ENCODE results near the gene GATAD2A. TPM values are rescaled to one million over a fixed set of nuclear protein-coding genes. Genes with fewer than 3 reads are reported as not detected.

The GATAD2A gene
- total and polyA plus RNA-seq, 2 of the 13 experiments (the other 11 are each of a cell fraction or from before 2014, with no cell fraction given), result 16.8 to 28.6 TPM

GRCh38 chr19:19385131-19385895 lies 20.2 kb upstream of the GATAD2A start (continued):
- TF ChIP-seq SMC3 (IDR thresholded peaks at IDR 0.05; ENCODE audit: low read length) (no peak), AKAP8 (CRISPR knock-in tag; IDR thresholded peaks at IDR 0.05) (no peak), ZNF740 (CRISPR knock-in tag; IDR thresholded peaks at IDR 0.05) (no peak), MTF2 (CRISPR knock-in tag; IDR thresholded peaks at IDR 0.05; ENCODE audit: borderline replicate concordance) (no peak), KAT7 (CRISPR knock-in tag; IDR thresholded peaks at IDR 0.05; ENCODE audit: borderline replicate concordance) (no peak; the same call in 1 of the 2 replicates), ZSCAN20 (CRISPR knock-in tag; IDR thresholded peaks at IDR 0.05; ENCODE audit: borderline replicate concordance) (no peak), ZNF562 (CRISPR knock-in tag; IDR thresholded peaks at IDR 0.05; ENCODE audit: borderline replicate concordance) (no peak), ZNF703 (CRISPR knock-in tag; IDR thresholded peaks at IDR 0.05; ENCODE audit: borderline replicate concordance) (no peak), ZNF607 (CRISPR knock-in tag; IDR thresholded peaks at IDR 0.05; ENCODE audit: borderline replicate concordance) (no peak), PTBP1 (IDR thresholded peaks at IDR 0.05; ENCODE audit: low read depth, low read length, poor library complexity, severe bottlenecking) (no peak), GZF1 (CRISPR knock-in tag; IDR thresholded peaks at IDR 0.05) (no peak), POLR2AphosphoS5 (IDR thresholded peaks at IDR 0.05; ENCODE audit: low read depth, low read length) (peak; percentile 34; the same call in 1 of the 2 replicates), NFKBIZ (CRISPR knock-in tag; IDR thresholded peaks at IDR 0.05) (no peak), ZNF766 (CRISPR knock-in tag; IDR thresholded peaks at IDR 0.05; ENCODE audit: borderline replicate concordance) (no peak), ZFX (CRISPR knock-in tag; IDR thresholded peaks at IDR 0.05; ENCODE audit: low read depth) (peak; percentile 39; the same call in 1 of the 2 replicates), ZNF550 (CRISPR knock-in tag; IDR thresholded peaks at IDR 0.05; ENCODE audit: borderline replicate concordance) (no peak), TRIM24 (CRISPR knock-in tag; IDR thresholded peaks at IDR 0.05) (no peak), ZNF558 (CRISPR knock-in tag; IDR thresholded peaks at IDR 0.05; ENCODE audit: borderline replicate concordance) (no peak), ZNF556 (CRISPR knock-in tag; IDR thresholded peaks at IDR 0.05; ENCODE audit: borderline replicate concordance) (no peak), ZBTB34 (CRISPR knock-in tag; IDR thresholded peaks at IDR 0.05) (peak; percentile 89), NFYB (CRISPR knock-in tag; IDR thresholded peaks at IDR 0.05) (peak; percentile 99), JUNB (CRISPR knock-in tag; IDR thresholded peaks at IDR 0.05; ENCODE audit: borderline replicate concordance) (no peak), RORA (CRISPR knock-in tag; IDR thresholded peaks at IDR 0.05) (no peak), RNF2 (conservative IDR thresholded peaks at IDR 0.05; ENCODE audit: low read depth) (no peak), KAT2B (IDR thresholded peaks at IDR 0.05; ENCODE audit: borderline replicate concordance, low read depth, low read length) (no peak), CENPT (CRISPR knock-in tag; IDR thresholded peaks at IDR 0.05; ENCODE audit: low read depth) (no peak), SIX4 (CRISPR knock-in tag; IDR thresholded peaks at IDR 0.05) (no peak)
